GM08714 (cell line): ENCODE data around the gene RTL9.
"Not testable (repeated sequence)": the region's sequence is repeated elsewhere in the genome, so short reads cannot be mapped to it uniquely, and the experiment has no call there.

ENCODE experiments used
- H3K4me3 ChIP-seq: fragments of 200-500 bp; sonication (Bioruptor generic); 2 replicates; pipeline ENCODE4 v1.5.1; 2014; ENCODE audit warnings: mild to moderate bottlenecking, low read length, inconsistent platforms
- ZNF274 ChIP-seq: IDR thresholded peaks from 2 replicates; pipeline ENCODE4 v1.6.1; 2012; ENCODE audit warnings: mild to moderate bottlenecking, low read depth, low read length

RTL9 gene

DNA sequence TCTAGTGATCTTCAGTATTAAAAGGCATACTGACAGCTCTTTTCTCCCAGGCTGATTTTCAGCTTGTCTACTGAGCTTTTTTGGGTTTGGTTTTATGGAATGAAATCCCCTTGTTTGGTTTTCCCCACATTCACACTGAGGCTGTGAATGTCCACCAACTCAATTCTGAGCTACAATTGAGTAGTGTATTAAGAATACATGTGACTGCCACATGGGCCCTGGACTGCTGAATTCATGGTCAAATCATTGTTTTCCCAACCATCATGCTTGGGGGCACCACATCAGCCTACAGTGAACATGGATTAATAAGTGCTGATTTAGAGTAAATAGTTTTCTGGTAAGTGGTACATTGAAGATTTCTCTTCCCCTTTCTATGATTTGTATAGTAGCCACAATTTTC lies 32.4 kb downstream of the RTL9 start:
- no peak for TF ChIP-seq ZNF274
- H3K4me3 ChIP-seq: no peak overlapping the region

DNA sequence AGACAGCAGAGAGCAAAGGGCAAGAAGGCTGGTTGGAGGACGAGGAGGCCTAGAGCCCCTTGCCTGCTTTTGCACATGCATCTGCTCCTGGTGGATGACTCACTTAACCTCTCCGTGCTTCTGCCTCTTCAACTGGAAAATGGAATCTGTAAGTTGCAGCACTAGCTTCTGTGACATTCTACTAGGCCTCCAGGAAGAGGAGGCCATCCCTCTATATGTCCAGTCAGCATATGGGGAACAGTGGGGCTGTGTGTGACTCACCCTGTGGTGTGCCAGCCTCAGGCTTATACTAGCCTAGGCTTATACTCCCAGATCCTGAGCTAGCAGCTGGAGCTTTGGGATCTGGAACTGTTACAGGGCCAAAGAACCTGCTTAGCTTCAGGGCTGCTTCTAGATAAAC lies 36.0 kb downstream of the RTL9 start:
- H3K4me3 ChIP-seq: no peak overlapping the region
- TF ChIP-seq ZNF274: no peak

- no peak for TF ChIP-seq ZNF274
- H3K4me3 ChIP-seq: no peak overlapping the region
Observed at GRCh38 chrX:110395877-110396276, 37.2 kb downstream of the RTL9 start.

DNA sequence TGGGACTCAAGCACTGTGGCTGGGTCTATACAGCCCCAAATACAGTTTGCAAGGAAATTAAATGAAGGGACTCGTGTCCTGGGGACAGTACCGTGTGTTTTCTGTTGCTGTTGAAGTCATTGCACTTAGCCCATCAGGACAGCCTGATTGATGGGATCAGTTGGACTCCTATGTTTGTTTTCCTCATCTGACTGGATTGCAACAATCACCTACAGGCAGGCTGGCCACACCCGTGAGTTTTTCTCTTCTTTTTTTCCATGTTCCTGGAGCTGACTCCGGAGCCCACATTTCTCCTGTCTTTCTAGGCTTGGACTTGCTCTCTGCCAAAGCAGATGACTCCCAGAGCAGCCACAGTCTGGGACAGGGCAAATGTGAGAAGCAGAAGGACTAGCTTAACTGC lies 38.1 kb downstream of the RTL9 start:
- no peak overlapping the region for H3K4me3 ChIP-seq
- TF ChIP-seq ZNF274: no peak

GRCh38 chrX:110397339-110397738 lies 38.7 kb downstream of the RTL9 start:
- H3K4me3 ChIP-seq: no peak overlapping the region
- no peak for TF ChIP-seq ZNF274

- H3K4me3 ChIP-seq: no peak overlapping the region
- TF ChIP-seq ZNF274: no peak
Observed at GRCh38 chrX:110397904-110398303, 39.3 kb downstream of the RTL9 start.

DNA sequence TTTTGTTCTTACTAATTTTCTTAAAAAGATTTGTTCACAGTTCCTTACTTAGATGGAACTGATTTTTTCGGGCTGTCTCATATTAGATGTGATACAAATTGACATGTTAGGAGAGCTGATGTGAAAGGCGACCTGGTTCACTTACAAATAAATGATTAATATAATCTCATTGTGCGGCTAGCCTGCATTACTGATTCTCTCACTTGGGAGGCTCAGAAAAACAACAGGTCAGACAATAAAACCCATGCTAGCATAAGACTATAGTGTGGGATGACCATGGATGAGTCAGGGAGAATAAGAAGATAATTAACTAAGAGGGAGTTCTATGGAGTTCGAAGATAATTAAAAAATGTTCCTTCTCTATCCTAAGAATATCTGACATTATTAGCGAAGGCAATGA lies 40.8 kb downstream of the RTL9 start:
- no peak for TF ChIP-seq ZNF274
- no peak overlapping the region for H3K4me3 ChIP-seq

DNA sequence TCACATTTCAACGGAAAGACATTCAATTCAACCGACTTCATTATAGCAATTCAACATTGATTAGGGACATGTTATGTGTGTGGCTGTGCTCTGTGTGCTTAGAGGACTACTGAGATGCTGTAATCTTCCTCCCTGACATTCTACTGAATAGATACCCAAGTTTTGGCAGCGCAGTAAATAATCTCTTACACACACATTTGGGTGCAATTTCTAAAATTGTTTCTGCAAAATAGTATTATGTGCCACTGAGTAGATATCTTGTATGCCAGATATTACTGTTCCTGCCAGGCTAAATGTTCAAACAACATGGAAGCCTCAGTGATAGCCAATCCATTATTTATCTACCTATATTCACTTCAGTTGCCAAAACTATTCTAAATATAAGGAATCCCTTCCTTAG lies 41.3 kb downstream of the RTL9 start:
- H3K4me3 ChIP-seq: no peak overlapping the region
- TF ChIP-seq ZNF274: no peak

GRCh38 chrX:110401135-110401534 lies 42.5 kb downstream of the RTL9 start:
- TF ChIP-seq ZNF274: no peak

GRCh38 chrX:110402091-110402849 lies 43.6 kb downstream of the RTL9 start:
- TF ChIP-seq ZNF274: no peak
- H3K4me3 ChIP-seq: no peak overlapping the region

More at GRCh38 chrX:110401135-110401534, 42.5 kb downstream of the RTL9 start:
- H3K4me3 ChIP-seq: no peak overlapping the region

GRCh38 chrX:110402850-110403221 lies 44.2 kb downstream of the RTL9 start:
- no peak overlapping the region for H3K4me3 ChIP-seq
- TF ChIP-seq ZNF274: no peak

- TF ChIP-seq ZNF274: no peak
- no peak overlapping the region for H3K4me3 ChIP-seq
Observed at GRCh38 chrX:110403441-110404238, 45.0 kb downstream of the RTL9 start.

DNA sequence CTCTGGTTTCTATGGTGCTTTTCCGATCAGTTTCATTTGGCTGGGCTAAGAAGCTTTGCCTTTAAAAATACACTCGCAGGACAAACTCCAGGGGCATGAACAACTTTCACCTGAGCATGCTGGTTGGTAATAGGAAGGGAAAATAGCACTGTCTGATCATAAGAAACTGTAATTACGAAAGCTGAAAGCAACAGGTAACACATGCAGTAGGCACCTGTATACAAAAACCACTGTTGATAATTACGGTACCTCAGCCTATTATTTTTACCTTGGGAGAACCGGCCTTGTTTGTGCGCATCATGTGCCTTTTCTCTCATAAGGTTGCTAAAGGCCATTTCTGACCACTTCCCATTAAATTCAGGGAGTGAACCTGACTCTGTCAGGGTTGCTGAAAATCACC lies 45.7 kb downstream of the RTL9 start:
- H3K4me3 ChIP-seq: no peak overlapping the region
- no peak for TF ChIP-seq ZNF274

DNA sequence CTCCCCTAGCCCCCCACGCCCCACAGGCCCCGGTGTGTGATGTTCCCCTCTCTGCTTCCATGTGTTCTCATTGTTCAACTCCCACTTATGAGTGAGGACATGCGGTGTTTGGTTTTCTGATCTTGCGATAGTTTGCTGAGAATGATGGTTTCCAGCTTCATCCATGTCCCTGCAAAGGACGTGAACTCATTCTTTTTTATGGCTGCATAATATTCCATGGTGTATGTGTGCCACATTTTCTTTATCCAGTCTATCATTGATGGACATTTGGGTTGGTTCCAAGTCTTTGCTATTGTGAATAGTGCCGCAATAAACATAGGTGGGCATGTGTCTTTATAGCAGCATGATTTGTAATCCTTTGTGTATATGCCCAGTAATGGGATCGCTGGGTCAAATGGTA lies 47.6 kb downstream of the RTL9 start:
- not testable (repeated sequence) for H3K4me3 ChIP-seq

GRCh38 chrX:110406822-110407221 lies 48.2 kb downstream of the RTL9 start:
- no peak overlapping the region for H3K4me3 ChIP-seq
- no peak for TF ChIP-seq ZNF274
